ENCODE results near the gene NACC2.

NACC2 gene

GRCh38 chr9:135974220-135974573 is 120.9 kb downstream of the NACC2 start:
- peak; percentile 9 for TF ChIP-seq CTCF (conservative IDR thresholded peaks at IDR 0.05; ENCODE audit: control insufficient read depth, insufficient read depth, low read depth, low read length)

GRCh38 chr9:135973277-135974219 is 121.5 kb downstream of the NACC2 start:
- H3K4me3 ChIP-seq (ENCODE audit: control insufficient read depth, low read depth, low read length), result no peak overlapping the region
- no peak for DNase-seq (ENCODE audit: low read depth)
- no peak for TF ChIP-seq CTCF (conservative IDR thresholded peaks at IDR 0.05; ENCODE audit: control insufficient read depth, insufficient read depth, low read depth, low read length)

More at GRCh38 chr9:135974220-135974573, 120.9 kb downstream of the NACC2 start:
- DNase-seq (ENCODE audit: low read depth), result no peak
- no peak overlapping the region for H3K4me3 ChIP-seq (ENCODE audit: control insufficient read depth, low read depth, low read length)

GRCh38 chr9:135971892-135972291 is 123.2 kb downstream of the NACC2 start:
- no peak for TF ChIP-seq CTCF (conservative IDR thresholded peaks at IDR 0.05; ENCODE audit: control insufficient read depth, insufficient read depth, low read depth, low read length)
- H3K4me3 ChIP-seq (ENCODE audit: control insufficient read depth, low read depth, low read length), result no peak overlapping the region
- no peak for DNase-seq (ENCODE audit: low read depth)

- TF ChIP-seq CTCF (conservative IDR thresholded peaks at IDR 0.05; ENCODE audit: control insufficient read depth, insufficient read depth, low read depth, low read length), result no peak
- DNase-seq (ENCODE audit: low read depth), result no peak
These were observed 123.8 kb downstream of the NACC2 start for GRCh38 chr9:135971111-135971766.

GRCh38 chr9:135970128-135970815 is 124.8 kb downstream of the NACC2 start:
- no peak for TF ChIP-seq CTCF (conservative IDR thresholded peaks at IDR 0.05; ENCODE audit: control insufficient read depth, insufficient read depth, low read depth, low read length)
- DNase-seq (ENCODE audit: low read depth), result no peak
- H3K4me3 ChIP-seq (ENCODE audit: control insufficient read depth, low read depth, low read length), result no peak overlapping the region

More at GRCh38 chr9:135971111-135971766, 123.8 kb downstream of the NACC2 start:
- no peak overlapping the region for H3K4me3 ChIP-seq (ENCODE audit: control insufficient read depth, low read depth, low read length)

GRCh38 chr9:135969064-135969683 is 125.9 kb downstream of the NACC2 start:
- TF ChIP-seq CTCF (conservative IDR thresholded peaks at IDR 0.05; ENCODE audit: control insufficient read depth, insufficient read depth, low read depth, low read length), result no peak
- DNase-seq (ENCODE audit: low read depth), result no peak
- H3K4me3 ChIP-seq (ENCODE audit: control insufficient read depth, low read depth, low read length), result no peak overlapping the region

Data from fibroblast of mammary gland (primary cell).